CD14-positive monocyte (primary cell): ENCODE results near the gene HNF4A. TPM values are rescaled to one million over a fixed set of nuclear protein-coding genes. Genes with fewer than 3 reads are reported as not detected.

Experiments used
- DNase-seq, 3 donors: peaks; one replicate each; pipeline ENCODE4 v3.0.0-alpha.2; 2011 to 2022
- H2AFZ ChIP-seq: 2 replicates; pipeline ENCODE4 v1.6.0; 2012; ENCODE audit warnings: mild to moderate bottlenecking, low read depth, low read length, inconsistent platforms; ENCODE audit not compliant: insufficient read depth, poor library complexity, severe bottlenecking
- H3K27ac ChIP-seq, 2 donors: 1 replicate in 1 of 2; 2 replicates in 1 of 2; pipeline ENCODE4 v1.5.1; 2012 to 2013; ENCODE audit warnings: low read length in 2 of 2, control low read depth in 1 of 2, inconsistent platforms in 1 of 2, low read depth in 1 of 2, mild to moderate bottlenecking in 1 of 2
- H3K27me3 ChIP-seq, 2 donors: one replicate each; pipeline versions ENCODE4 v1.6.0 to v1.6.1; 2011 to 2013; ENCODE audit warnings: low read length in 2 of 2; ENCODE audit not compliant: control insufficient read depth in 2 of 2, insufficient read depth in 2 of 2
- H3K36me3 ChIP-seq, 2 donors: replicated peaks in 1 of 2; 1 replicate in 1 of 2; 2 replicates in 1 of 2; pipeline versions ENCODE4 v1.5.1 to v1.6.1; 2012 to 2013; ENCODE audit warnings: low read length in 2 of 2, control low read depth in 1 of 2, inconsistent platforms in 1 of 2, mild to moderate bottlenecking in 1 of 2; ENCODE audit not compliant: insufficient read depth in 2 of 2, control insufficient read depth in 1 of 2
- H3K4me1 ChIP-seq, 2 donors: 1 replicate in 1 of 2; 2 replicates in 1 of 2; pipeline versions ENCODE4 v1.5.1 to v1.6.1; 2012 to 2013; ENCODE audit warnings: low read length in 2 of 2, control low read depth in 1 of 2, inconsistent platforms in 1 of 2, mild to moderate bottlenecking in 1 of 2, moderate library complexity in 1 of 2; ENCODE audit not compliant: insufficient read depth in 2 of 2, control insufficient read depth in 1 of 2
- H3K4me2 ChIP-seq: replicated peaks from 2 replicates; pipeline ENCODE3; 2012; ENCODE audit warnings: low read length, moderate library complexity, mild to moderate bottlenecking; ENCODE audit not compliant: poor library complexity, severe bottlenecking; ENCODE audit errors: extremely low read depth
- H3K4me3 ChIP-seq, 3 experiments: fragments of 200-600 bp in 1 of 3; sonication (generic) in 1 of 3; replicated peaks in 1 of 3; 1 replicate in 2 of 3; 2 replicates in 1 of 3; pipeline ENCODE4 v1.5.1; 2011 to 2013; ENCODE audit warnings: low read length in 3 of 3, mild to moderate bottlenecking in 3 of 3, control low read depth in 2 of 3, low read depth in 2 of 3, inconsistent platforms in 1 of 3, moderate library complexity in 1 of 3
- H3K79me2 ChIP-seq: 2 replicates; pipeline ENCODE4 v1.6.0; 2012; ENCODE audit warnings: mild to moderate bottlenecking, control low read depth, inconsistent platforms, low read length, moderate library complexity; ENCODE audit not compliant: insufficient read depth
- H3K9ac ChIP-seq: 2 replicates; pipeline ENCODE4 v1.6.0; 2017; ENCODE audit warnings: low read length, mild to moderate bottlenecking; ENCODE audit not compliant: insufficient read depth, poor library complexity, severe bottlenecking
- H3K9me3 ChIP-seq, 2 donors: replicated peaks in 1 of 2; 1 replicate in 1 of 2; 2 replicates in 1 of 2; pipeline versions ENCODE4 v1.5.1 to v1.6.1; 2012 to 2013; ENCODE audit warnings: low read length in 2 of 2, control low read depth in 1 of 2; ENCODE audit not compliant: control insufficient read depth in 1 of 2, insufficient read depth in 1 of 2
- H4K20me1 ChIP-seq: 2 replicates; pipeline ENCODE4 v1.6.0; 2012; ENCODE audit warnings: mild to moderate bottlenecking, low read length, control low read depth, moderate library complexity; ENCODE audit not compliant: insufficient read depth
- H3K27ac Mint-ChIP-seq, 7 donors: one replicate each; pipeline ENCODE4 v1.8.0; 2020; ENCODE audit warnings: mild to moderate bottlenecking in 7 of 7, mixed read lengths in 7 of 7, moderate library complexity in 6 of 7, inconsistent platforms in 2 of 7
- H3K27me3 Mint-ChIP-seq, 3 donors: one replicate each; pipeline ENCODE4 v1.8.0; 2021 to 2022; ENCODE audit warnings: low read depth in 3 of 3, mild to moderate bottlenecking in 3 of 3, mixed read lengths in 3 of 3, moderate library complexity in 3 of 3, inconsistent platforms in 1 of 3
- H3K36me3 Mint-ChIP-seq, 2 donors: one replicate each; pipeline ENCODE4 v1.8.0; 2020; ENCODE audit warnings: mixed read lengths in 2 of 2, inconsistent platforms in 1 of 2, mild to moderate bottlenecking in 1 of 2
- H3K4me1 Mint-ChIP-seq: one replicate; pipeline ENCODE4 v1.8.0; 2020; ENCODE audit warnings: mild to moderate bottlenecking, mixed read lengths
- H3K4me3 Mint-ChIP-seq, 2 donors: one replicate each; pipeline ENCODE4 v1.8.0; 2020; ENCODE audit warnings: mild to moderate bottlenecking in 2 of 2, mixed read lengths in 2 of 2, moderate library complexity in 1 of 2
- H3K9me3 Mint-ChIP-seq, 7 donors: one replicate each; pipeline ENCODE4 v1.8.0; 2020 to 2022; ENCODE audit warnings: mixed read lengths in 7 of 7, mild to moderate bottlenecking in 6 of 7, moderate library complexity in 6 of 7, inconsistent platforms in 2 of 7
- WGBS: methylation state at CpG from one replicate; pipeline ENCODE4 v1.1.5; 2013; ENCODE audit warnings: missing lambda C conversion rate; ENCODE audit not compliant: insufficient coverage; 5-methylcytosine and 5-hydroxymethylcytosine counted together
- intact Hi-C, 2 donors: fragments of 100-400 bp; cut with micrococcal nuclease; formaldehyde crosslinking; loops; one replicate each; pipeline versions ENCODE4 v1.15.0 to v1.15.1; 2023
- polyA plus RNA-seq, 3 donors: library from polyadenylated mRNA; depleted of rRNA in 1 of 3; unstranded in 2 of 3; stranded (reverse) in 1 of 3; fragments of 300-500 nt in 2 of 3; fragments of >200 nt in 1 of 3; fragmentation: Illumina TruSeq in 2 of 3; gene quantifications; 1 replicate in 2 of 3; 2 replicates in 1 of 3; pipeline ENCODE4 v1.2.3, GENCODE V29; 2012 to 2021
- TF ChIP-seq, protein P1 (sequence below): fragments of 200-600 bp; IDR thresholded peaks from one replicate; pipeline ENCODE4 v1.8.0; 2022; ENCODE audit warnings: antibody characterized with exemption, mild to moderate bottlenecking

HNF4A gene
- polyA plus RNA-seq, 3 donors, result not detected

DNA sequence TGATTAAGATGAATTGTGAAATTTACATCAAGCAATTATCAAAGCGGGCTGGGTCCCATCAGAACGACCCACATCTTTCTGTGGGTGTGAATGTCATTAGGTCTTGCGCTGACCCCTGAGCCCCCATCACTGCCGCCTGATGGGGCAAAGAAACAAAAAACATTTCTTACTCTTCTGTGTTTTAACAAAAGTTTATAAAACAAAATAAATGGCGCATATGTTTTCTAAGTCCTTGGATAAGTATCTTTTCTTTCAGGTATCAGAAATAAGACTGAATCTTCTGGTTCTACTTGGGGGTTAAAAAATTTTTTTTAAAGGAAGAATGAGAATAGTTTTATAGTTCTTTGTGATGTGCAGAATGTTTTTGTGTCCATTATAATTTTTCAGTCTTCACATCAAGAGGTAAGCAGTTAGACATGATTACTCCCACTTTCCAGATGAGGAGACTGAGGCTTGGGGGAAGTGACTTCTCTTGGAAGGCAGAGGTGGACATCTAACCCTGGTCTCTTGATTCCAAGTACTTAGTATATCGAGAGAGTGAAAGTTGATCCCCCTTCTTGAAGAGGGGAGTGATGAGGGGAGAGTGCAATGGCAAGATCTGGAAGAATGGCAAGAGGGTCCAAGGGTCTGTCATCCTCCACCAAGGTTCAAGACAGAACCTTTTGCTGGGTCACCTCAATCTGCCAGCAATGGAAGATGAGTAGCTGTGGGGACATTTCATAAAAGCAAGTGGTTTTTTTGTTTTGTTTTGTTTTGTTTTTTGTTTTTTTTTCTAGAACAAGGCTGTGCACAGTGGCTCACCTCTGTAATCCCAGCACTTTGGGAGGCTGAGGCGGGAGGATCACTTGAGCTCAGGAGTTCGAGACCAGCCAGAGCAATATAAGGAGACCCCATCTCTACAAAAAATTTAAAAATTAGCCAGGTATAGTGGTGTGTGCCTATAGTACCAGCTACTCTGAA, 77.4 kb downstream of the HNF4A start:
- Histone ChIP-seq H3K79me2 (no peaks in the 10 kb centered on the region), H3K9ac (no peak overlapping the region), H3K4me3 (no peak overlapping the region), H3K36me3 (no peaks in the 10 kb centered on the region), H3K4me2 (no peak overlapping the region), H4K20me1 (no peaks in the 10 kb centered on the region), H3K27me3 (no peaks in the 10 kb centered on the region), H3K27ac (no peak overlapping the region), H3K9me3 (no peaks in the 10 kb centered on the region), H2AFZ (no peak overlapping the region), H3K4me1 (no peaks in the 10 kb centered on the region)
- Mint-ChIP-seq H3K9me3 (peaks cover 0 to 1% (median 0%) of the 10 kb centered on the region in 7 donors), H3K36me3 (no peaks in the 10 kb centered on the region), H3K4me3 (no peak overlapping the region), H3K27me3 (peaks cover 6 to 17% (median 13%) of the 10 kb centered on the region in 3 donors), H3K27ac (no peak overlapping the region), H3K4me1 (peaks cover 11% of the 10 kb centered on the region)
- intact Hi-C loops, result no loop called here
- DNase-seq, result no peak
- WGBS, result 100% methylated on average over 1 of the region's 8 CpGs
- TF ChIP-seq, protein P1, sequence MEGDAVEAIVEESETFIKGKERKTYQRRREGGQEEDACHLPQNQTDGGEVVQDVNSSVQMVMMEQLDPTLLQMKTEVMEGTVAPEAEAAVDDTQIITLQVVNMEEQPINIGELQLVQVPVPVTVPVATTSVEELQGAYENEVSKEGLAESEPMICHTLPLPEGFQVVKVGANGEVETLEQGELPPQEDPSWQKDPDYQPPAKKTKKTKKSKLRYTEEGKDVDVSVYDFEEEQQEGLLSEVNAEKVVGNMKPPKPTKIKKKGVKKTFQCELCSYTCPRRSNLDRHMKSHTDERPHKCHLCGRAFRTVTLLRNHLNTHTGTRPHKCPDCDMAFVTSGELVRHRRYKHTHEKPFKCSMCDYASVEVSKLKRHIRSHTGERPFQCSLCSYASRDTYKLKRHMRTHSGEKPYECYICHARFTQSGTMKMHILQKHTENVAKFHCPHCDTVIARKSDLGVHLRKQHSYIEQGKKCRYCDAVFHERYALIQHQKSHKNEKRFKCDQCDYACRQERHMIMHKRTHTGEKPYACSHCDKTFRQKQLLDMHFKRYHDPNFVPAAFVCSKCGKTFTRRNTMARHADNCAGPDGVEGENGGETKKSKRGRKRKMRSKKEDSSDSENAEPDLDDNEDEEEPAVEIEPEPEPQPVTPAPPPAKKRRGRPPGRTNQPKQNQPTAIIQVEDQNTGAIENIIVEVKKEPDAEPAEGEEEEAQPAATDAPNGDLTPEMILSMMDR, result no peak

DNA sequence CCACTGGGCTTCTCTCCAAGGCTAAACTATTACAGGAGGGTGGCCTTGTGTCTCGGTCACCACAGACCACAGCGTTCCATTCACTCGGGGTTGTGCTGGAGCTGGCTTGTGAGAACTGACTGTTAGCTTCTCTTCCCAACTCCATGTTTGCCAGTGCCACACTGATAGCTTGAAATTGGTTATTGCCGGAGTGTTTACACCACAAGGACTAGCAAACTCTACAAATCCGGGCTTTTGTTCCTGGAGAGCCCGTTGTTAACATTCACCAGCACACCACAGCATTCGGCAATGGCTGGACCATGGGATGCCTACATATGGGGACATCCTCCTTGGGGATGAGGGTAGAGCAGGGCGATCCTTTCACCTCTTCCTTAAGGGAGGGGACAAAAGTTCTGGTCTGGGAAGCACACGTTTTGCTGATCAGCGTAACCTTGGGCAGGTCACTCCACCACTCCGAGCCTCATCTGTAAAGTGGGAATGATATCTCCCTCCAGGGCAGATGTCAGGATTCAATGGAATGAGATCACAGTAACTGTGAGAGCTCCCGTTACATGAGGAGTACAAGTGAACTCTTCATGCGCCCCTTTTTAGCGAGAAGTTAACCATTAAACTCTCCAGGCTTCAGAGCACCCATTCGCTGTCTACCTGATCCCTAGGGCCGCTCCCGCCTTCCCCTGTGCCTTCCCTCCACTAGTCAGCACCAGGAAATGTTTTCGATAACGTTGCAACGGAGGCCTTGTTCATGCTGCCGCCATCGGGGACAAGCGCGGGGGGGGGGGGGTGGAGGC, 78.4 kb downstream of the HNF4A start:
- 95% methylated on average over 10 of the region's 24 CpGs for WGBS
- Histone ChIP-seq H3K27me3 (no peaks in the 10 kb centered on the region), H3K79me2 (no peaks in the 10 kb centered on the region), H3K9me3 (no peaks in the 10 kb centered on the region), H3K4me1 (no peaks in the 10 kb centered on the region), H2AFZ (no peak overlapping the region), H3K27ac (no peak overlapping the region), H3K4me3 (no peak overlapping the region), H3K9ac (no peak overlapping the region), H3K36me3 (no peaks in the 10 kb centered on the region), H3K4me2 (no peak overlapping the region), H4K20me1 (no peaks in the 10 kb centered on the region)
- intact Hi-C loops, result no loop called here
- no peak overlapping the region for H3K27ac Mint-ChIP-seq
- DNase-seq, result no peak
- peaks cover 0 to 1% (median 0%) of the 10 kb centered on the region in 7 donors for H3K9me3 Mint-ChIP-seq
- peaks cover 6 to 18% (median 11%) of the 10 kb centered on the region in 3 donors for H3K27me3 Mint-ChIP-seq
- peaks cover 11% of the 10 kb centered on the region for H3K4me1 Mint-ChIP-seq
- H3K36me3 Mint-ChIP-seq, result no peaks in the 10 kb centered on the region
- TF ChIP-seq, protein P1, result no peak
- no peak overlapping the region for H3K4me3 Mint-ChIP-seq
